H9 (cell line): ENCODE results near the gene TNK2. TPM values are rescaled to one million over a fixed set of nuclear protein-coding genes. Genes with fewer than 3 reads are reported as not detected.

Experiments used
- DNase-seq: peaks from one replicate; pipeline ENCODE4 v3.0.0-alpha.2; 2017
- H2AFZ ChIP-seq: one replicate; pipeline ENCODE4 v1.6.1; 2013; ENCODE audit warnings: mild to moderate bottlenecking, low read length, control low read depth, moderate library complexity
- H2AK5ac ChIP-seq: 2 replicates; pipeline ENCODE4 v1.6.1; 2013; ENCODE audit warnings: low read length, control low read depth, mixed read lengths; ENCODE audit not compliant: insufficient read length
- H2BK120ac ChIP-seq: one replicate; pipeline ENCODE4 v1.6.1; 2013; ENCODE audit warnings: low read depth, mild to moderate bottlenecking, low read length, control low read depth, inconsistent platforms; ENCODE audit not compliant: poor library complexity, severe bottlenecking
- H2BK12ac ChIP-seq: 2 replicates; pipeline ENCODE4 v1.6.1; 2013; ENCODE audit warnings: low read length, control low read depth, mixed read lengths, low read depth; ENCODE audit not compliant: insufficient read length
- H2BK15ac ChIP-seq: 2 replicates; pipeline ENCODE4 v1.6.1; 2013; ENCODE audit warnings: low read depth, low read length, control low read depth
- H2BK20ac ChIP-seq: one replicate; pipeline ENCODE4 v1.6.1; 2013; ENCODE audit warnings: low read depth, mild to moderate bottlenecking, low read length, control low read depth, inconsistent platforms; ENCODE audit not compliant: poor library complexity, severe bottlenecking
- H2BK5ac ChIP-seq: 2 replicates; pipeline ENCODE4 v1.6.1; 2013; ENCODE audit warnings: low read length, control low read depth, mixed read lengths; ENCODE audit not compliant: insufficient read length
- H3K14ac ChIP-seq: 2 replicates; pipeline ENCODE4 v1.6.1; 2013; ENCODE audit warnings: low read length, control low read depth; ENCODE audit not compliant: insufficient read depth
- H3K18ac ChIP-seq: 2 replicates; pipeline ENCODE4 v1.6.1; 2013; ENCODE audit warnings: low read depth, mild to moderate bottlenecking, mixed read lengths, low read length, control low read depth; ENCODE audit not compliant: insufficient read length
- H3K23ac ChIP-seq: 2 replicates; pipeline ENCODE4 v1.6.1; 2013; ENCODE audit warnings: low read length, control low read depth, mixed read lengths, low read depth; ENCODE audit not compliant: insufficient read length
- H3K23me2 ChIP-seq: 2 replicates; pipeline ENCODE4 v1.6.1; 2013; ENCODE audit warnings: low read depth, mild to moderate bottlenecking, mixed read lengths, low read length, control low read depth; ENCODE audit not compliant: insufficient read length, poor library complexity, severe bottlenecking
- H3K27ac ChIP-seq: 2 replicates; pipeline ENCODE4 v1.5.1; 2013; ENCODE audit warnings: low read length, control low read depth, mixed read lengths, low read depth; ENCODE audit not compliant: insufficient read length
- H3K27me3 ChIP-seq: 2 replicates; pipeline ENCODE4 v1.6.1; 2013; ENCODE audit warnings: low read length, control low read depth, inconsistent platforms; ENCODE audit not compliant: insufficient read depth
- H3K4ac ChIP-seq: 2 replicates; pipeline ENCODE4 v1.6.1; 2013; ENCODE audit warnings: low read depth, mild to moderate bottlenecking, control low read depth, inconsistent platforms, low read length, moderate library complexity
- H3K4me1 ChIP-seq: 2 replicates; pipeline ENCODE4 v1.6.1; 2013; ENCODE audit warnings: low read length, control low read depth, inconsistent platforms; ENCODE audit not compliant: insufficient read depth
- H3K4me2 ChIP-seq: 2 replicates; pipeline ENCODE4 v1.6.1; 2013; ENCODE audit warnings: low read length, control low read depth, mixed read lengths; ENCODE audit not compliant: insufficient read length, insufficient read depth
- H3K56ac ChIP-seq: 2 replicates; pipeline ENCODE4 v1.6.1; 2013; ENCODE audit warnings: low read depth, mild to moderate bottlenecking, mixed read lengths, low read length, control low read depth; ENCODE audit not compliant: insufficient read length
- H3K79me1 ChIP-seq: 2 replicates; pipeline ENCODE4 v1.6.1; 2013; ENCODE audit warnings: low read depth, mild to moderate bottlenecking, moderate library complexity, low read length, control low read depth, inconsistent platforms; ENCODE audit not compliant: insufficient read depth, poor library complexity, severe bottlenecking
- H3K79me2 ChIP-seq: 2 replicates; pipeline ENCODE4 v1.6.1; 2013; ENCODE audit warnings: low read length, control low read depth, inconsistent platforms; ENCODE audit not compliant: insufficient read depth
- H3K9ac ChIP-seq: 2 replicates; pipeline ENCODE4 v1.6.1; 2013; ENCODE audit warnings: low read length, control low read depth, mixed read lengths; ENCODE audit not compliant: insufficient read length; ENCODE audit errors: extremely low read depth
- H3K9me3 ChIP-seq: one replicate; pipeline ENCODE4 v1.6.1; 2013; ENCODE audit warnings: low read depth, low read length, inconsistent platforms; ENCODE audit not compliant: control insufficient read depth
- H3T11ph ChIP-seq: one replicate; pipeline ENCODE4 v1.6.1; 2013; ENCODE audit warnings: mild to moderate bottlenecking, low read length, control low read depth, inconsistent platforms
- H4K20me1 ChIP-seq: one replicate; pipeline ENCODE4 v1.6.1; 2013; ENCODE audit not compliant: control insufficient read depth, insufficient read length, insufficient read depth
- H4K5ac ChIP-seq: 2 replicates; pipeline ENCODE4 v1.6.1; 2013; ENCODE audit warnings: low read depth, mild to moderate bottlenecking, mixed read lengths, low read length, control low read depth; ENCODE audit not compliant: insufficient read length
- H4K8ac ChIP-seq: replicated peaks from 2 replicates; pipeline ENCODE4 v1.6.1; 2013; ENCODE audit warnings: low read length, control low read depth, mixed read lengths, low read depth; ENCODE audit not compliant: insufficient read length
- H4K91ac ChIP-seq: 2 replicates; pipeline ENCODE4 v1.6.1; 2013; ENCODE audit warnings: low read depth, mild to moderate bottlenecking, moderate library complexity, mixed read lengths, low read length, control low read depth; ENCODE audit not compliant: insufficient read length
- H3K27ac Mint-ChIP-seq, 3 experiments: 2 replicates in 2 of 3; 3 replicates in 1 of 3; pipeline ENCODE4 v1.8.0; 2020 to 2021; ENCODE audit warnings: mixed read lengths in 3 of 3, mild to moderate bottlenecking in 1 of 3, moderate library complexity in 1 of 3
- H3K27me3 Mint-ChIP-seq: 2 replicates; pipeline ENCODE4 v1.8.0; 2021; ENCODE audit warnings: low read depth, mild to moderate bottlenecking, moderate library complexity, mixed read lengths
- H3K36me3 Mint-ChIP-seq, 3 experiments: 2 replicates in 2 of 3; 3 replicates in 1 of 3; pipeline ENCODE4 v1.8.0; 2020 to 2021; ENCODE audit warnings: low read depth in 3 of 3, mixed read lengths in 3 of 3; ENCODE audit not compliant: insufficient read depth in 1 of 3
- H3K4me1 Mint-ChIP-seq, 2 experiments: 2 replicates each; pipeline ENCODE4 v1.8.0; 2020; ENCODE audit warnings: mixed read lengths in 2 of 2
- H3K4me3 Mint-ChIP-seq, 2 experiments: 2 replicates in 1 of 2; 3 replicates in 1 of 2; pipeline ENCODE4 v1.8.0; 2020 to 2021; ENCODE audit warnings: mild to moderate bottlenecking in 2 of 2, mixed read lengths in 2 of 2, moderate library complexity in 1 of 2
- H3K9me3 Mint-ChIP-seq, 2 experiments: 2 replicates in 1 of 2; 3 replicates in 1 of 2; pipeline ENCODE4 v1.8.0; 2020; ENCODE audit warnings: mild to moderate bottlenecking in 2 of 2, mixed read lengths in 2 of 2, moderate library complexity in 1 of 2
- WGBS: extraction: QIAGEN DNeasy Blood & Tissue Kit; methylation state at CpG from one replicate; pipeline ENCODE4 v1.1.7; 2013; ENCODE audit warnings: missing lambda C conversion rate, low lambda C conversion rate, mixed read lengths; ENCODE audit not compliant: insufficient read length; ENCODE audit errors: extremely low coverage; 5-methylcytosine and 5-hydroxymethylcytosine counted together
- total RNA-seq: library from RNA; stranded (reverse); gene quantifications from 2 replicates; pipeline ENCODE4 v1.2.1, GENCODE V29; 2021
- TF ChIP-seq, protein P1 (sequence below): fragments of 200-600 bp; sonication (generic); conservative IDR thresholded peaks from 3 replicates; pipeline ENCODE4 v1.8.0; 2021; ENCODE audit warnings: antibody characterized with exemption, mild to moderate bottlenecking

The TNK2 gene
- total RNA-seq, 1 experiment from 2014 or later: 34.5 TPM

DNA sequence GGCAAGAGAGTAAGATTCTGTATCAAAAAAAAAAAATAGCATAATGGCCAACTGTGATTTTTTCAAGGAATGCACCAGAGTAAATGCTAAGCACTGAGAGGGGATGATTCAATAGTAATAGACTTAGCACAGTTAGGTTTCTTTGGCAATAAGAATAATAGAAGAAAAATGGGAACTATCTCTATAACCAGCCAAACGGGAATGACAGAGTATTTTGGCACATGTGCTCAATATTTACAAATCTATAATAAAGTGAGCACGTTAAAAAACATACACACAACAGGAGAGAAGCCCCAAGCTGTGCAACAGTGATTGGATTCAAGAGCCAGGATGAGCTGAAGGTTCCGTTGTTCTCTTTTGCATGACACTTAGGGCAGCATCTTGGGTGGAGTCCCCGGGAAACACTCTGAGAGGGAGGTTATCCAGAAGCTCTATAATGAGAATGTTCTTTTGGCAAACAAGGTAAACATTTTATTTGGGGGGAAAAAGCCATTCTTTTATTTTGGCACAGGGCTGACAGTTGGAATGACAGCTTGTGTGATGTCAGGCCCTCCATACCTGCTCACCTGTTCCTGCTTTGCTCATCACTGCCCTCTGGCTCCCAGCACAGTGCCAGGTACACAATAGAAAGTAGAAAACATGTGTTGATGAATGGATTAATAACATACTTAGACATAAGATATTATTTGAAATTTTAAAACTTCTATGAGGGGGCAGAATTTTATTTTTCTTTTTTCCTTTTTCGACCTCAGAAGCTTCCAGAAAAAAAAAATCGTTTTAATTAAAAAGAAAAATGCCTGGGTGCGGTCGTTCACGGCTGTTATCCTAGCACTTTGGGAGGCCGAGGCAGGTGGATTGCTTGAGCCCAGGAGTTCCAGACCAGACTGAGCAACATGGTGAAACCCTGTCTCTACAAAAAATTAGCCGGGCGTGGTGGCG is 52.6 kb downstream of the TNK2 start:
- no peak overlapping the region for H3K56ac ChIP-seq
- H2BK120ac ChIP-seq: no peak overlapping the region
- no peak overlapping the region for H3K4me2 ChIP-seq
- no peak overlapping the region for H3K27ac ChIP-seq
- H3K9ac ChIP-seq: no peak overlapping the region
- H3K9me3 ChIP-seq: no peaks in the 10 kb centered on the region
- H2BK15ac ChIP-seq: no peak overlapping the region
- no peak overlapping the region for H4K8ac ChIP-seq
- no peak for DNase-seq
- H3K14ac ChIP-seq: no peak overlapping the region
- H3T11ph ChIP-seq: no peak overlapping the region
- no peak overlapping the region for H2BK5ac ChIP-seq
- H3K23me2 ChIP-seq: no peaks in the 10 kb centered on the region
- Mint-ChIP-seq H3K36me3 (no peaks in the 10 kb centered on the region), H3K4me3 (no peak overlapping the region), H3K9me3 (peaks cover 0 to 3% of the 10 kb centered on the region in 2 experiments; a peak in 2 of 5 replicates), H3K27me3 (peaks cover 12% of the 10 kb centered on the region), H3K4me1 (peaks cover 22 to 25% of the 10 kb centered on the region in 2 experiments), H3K27ac (no peak overlapping the region)
- no peaks in the 10 kb centered on the region for H3K4me1 ChIP-seq
- TF ChIP-seq, protein P1, sequence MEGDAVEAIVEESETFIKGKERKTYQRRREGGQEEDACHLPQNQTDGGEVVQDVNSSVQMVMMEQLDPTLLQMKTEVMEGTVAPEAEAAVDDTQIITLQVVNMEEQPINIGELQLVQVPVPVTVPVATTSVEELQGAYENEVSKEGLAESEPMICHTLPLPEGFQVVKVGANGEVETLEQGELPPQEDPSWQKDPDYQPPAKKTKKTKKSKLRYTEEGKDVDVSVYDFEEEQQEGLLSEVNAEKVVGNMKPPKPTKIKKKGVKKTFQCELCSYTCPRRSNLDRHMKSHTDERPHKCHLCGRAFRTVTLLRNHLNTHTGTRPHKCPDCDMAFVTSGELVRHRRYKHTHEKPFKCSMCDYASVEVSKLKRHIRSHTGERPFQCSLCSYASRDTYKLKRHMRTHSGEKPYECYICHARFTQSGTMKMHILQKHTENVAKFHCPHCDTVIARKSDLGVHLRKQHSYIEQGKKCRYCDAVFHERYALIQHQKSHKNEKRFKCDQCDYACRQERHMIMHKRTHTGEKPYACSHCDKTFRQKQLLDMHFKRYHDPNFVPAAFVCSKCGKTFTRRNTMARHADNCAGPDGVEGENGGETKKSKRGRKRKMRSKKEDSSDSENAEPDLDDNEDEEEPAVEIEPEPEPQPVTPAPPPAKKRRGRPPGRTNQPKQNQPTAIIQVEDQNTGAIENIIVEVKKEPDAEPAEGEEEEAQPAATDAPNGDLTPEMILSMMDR: peak; percentile 52
- no peak overlapping the region for H3K18ac ChIP-seq
- no peaks in the 10 kb centered on the region for H3K79me2 ChIP-seq
- H2BK12ac ChIP-seq: no peak overlapping the region
- no peaks in the 10 kb centered on the region for H4K20me1 ChIP-seq
- H4K5ac ChIP-seq: no peak overlapping the region
- H3K79me1 ChIP-seq: no peaks in the 10 kb centered on the region
- no peaks in the 10 kb centered on the region for H3K27me3 ChIP-seq
- WGBS: no CpG with 5 or more reads among the region's 13 CpGs
- no peak overlapping the region for H2AFZ ChIP-seq
- no peak overlapping the region for H3K23ac ChIP-seq
- no peak overlapping the region for H2AK5ac ChIP-seq
- H2BK20ac ChIP-seq: no peak overlapping the region
- no peak overlapping the region for H3K4ac ChIP-seq
- no peak overlapping the region for H4K91ac ChIP-seq
